GM21619 (cell line): ENCODE measurements around the gene KIAA0513.
"Not testable (repeated sequence)": the region's sequence is repeated elsewhere in the genome, so short reads cannot be mapped to it uniquely, and the experiment has no call there.

Experiments
- ATAC-seq: cut with Tn5 transposase; IDR thresholded peaks from one replicate; pipeline ENCODE4 v1.9.1; 2021; ENCODE audit not compliant: unreplicated experiment

The KIAA0513 gene

DNA sequence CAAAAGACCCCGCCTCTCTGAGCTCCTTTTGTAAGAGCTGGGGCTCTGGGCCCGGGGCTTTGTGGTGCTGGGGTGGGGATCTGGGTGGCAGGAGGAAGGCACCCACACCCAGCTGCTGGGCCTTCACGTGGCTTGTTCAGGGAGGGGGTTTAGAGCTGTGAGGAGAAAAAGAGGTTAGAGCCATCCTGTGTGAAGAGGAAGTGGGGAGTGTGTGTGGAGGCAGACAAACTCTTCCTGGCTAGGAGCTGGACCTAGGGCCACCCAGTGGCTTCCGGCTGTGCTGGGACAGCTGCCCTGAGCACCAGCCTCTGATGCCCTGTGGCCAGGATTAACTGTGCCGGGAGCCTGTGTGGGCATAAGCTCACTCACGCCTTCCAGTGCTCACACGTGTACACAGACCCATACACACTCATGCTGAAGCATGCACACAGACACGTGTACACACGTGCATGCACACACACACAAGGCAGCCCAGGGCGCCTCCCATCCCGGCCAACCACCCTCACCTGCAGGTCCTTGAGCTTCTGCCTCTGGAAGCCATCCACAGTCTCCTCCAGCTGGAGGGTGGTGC is 77.3 kb downstream of the KIAA0513 start:
- ATAC-seq, result peak; percentile 58

DNA sequence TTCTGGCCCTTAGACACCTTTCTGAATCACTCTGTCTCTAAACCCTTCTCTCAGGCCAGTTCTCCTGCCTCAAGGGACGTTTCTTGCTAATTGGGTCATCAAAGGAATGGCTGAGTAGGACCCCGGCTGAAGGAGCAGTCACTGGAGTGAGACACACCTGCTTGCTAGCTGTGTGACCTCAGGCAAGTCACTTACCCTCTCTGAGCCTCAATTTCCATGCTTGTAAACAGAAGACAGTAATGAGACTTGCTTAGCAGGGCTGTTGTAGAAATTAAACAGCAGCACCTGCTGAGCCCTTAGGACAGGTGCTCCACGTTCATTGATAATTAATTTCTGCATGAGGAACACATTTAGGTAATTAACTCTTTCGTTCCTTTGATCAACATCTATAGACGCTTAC is 77.9 kb downstream of the KIAA0513 start:
- no peak for ATAC-seq

DNA sequence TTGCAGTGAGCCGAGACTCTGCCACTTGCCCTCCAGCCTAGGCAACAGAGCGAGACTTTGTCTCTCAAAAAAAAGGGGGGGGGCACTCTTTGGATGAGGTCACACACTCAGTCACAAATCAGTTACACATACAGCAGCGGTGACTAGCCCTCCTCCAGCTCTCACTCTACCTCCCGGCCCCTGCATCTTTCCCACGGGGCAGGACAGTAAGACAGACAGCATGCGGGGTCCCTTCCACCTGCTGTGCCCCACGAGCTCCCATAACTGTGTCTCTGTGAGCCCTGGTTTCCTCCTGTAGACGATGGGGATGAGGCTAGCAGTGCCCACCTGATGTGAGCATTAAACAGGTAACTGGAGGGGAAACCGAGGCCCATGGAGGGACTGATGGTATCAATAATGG is 79.5 kb downstream of the KIAA0513 start:
- no peak for ATAC-seq

DNA sequence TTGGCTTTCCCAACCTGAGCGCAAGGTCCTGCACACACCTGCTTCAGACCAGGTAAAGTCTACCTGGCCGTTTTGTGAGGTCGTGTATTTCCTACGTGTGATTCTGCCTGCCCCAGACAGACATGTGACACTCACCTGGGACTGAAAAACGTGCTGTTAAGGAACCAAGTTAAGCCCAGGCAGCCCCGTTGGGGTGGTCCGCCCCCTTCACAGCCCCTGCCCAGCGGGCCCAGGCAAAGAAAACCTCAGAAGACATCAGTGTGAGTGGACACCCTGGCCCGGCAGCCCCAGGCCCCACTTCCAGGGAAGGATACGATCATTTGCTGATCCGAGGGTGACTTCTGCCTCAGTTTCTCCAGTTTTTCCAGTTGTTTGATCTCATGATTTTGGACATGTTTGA is 79.9 kb downstream of the KIAA0513 start:
- no peak for ATAC-seq

DNA sequence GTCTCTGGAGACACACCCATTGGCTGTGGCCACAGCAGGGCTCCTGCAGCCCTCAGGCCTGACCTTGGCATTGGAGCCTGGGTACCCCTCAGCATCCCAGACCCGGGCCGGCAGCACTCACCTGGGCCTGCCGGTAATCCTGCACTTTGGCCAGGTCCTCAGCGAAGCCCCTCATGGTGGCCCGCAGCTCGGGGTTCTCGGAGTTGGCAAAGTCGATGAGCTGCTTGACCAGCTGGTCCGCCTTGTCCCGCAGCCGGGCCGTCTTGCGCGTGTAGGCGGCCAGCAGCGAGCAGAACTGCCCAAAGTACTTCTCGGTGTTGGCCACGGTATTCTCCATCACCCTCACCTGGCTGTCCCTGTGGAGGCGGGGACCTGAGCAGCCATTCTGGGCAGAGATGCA is 82.5 kb downstream of the KIAA0513 start:
- no peak for ATAC-seq

DNA sequence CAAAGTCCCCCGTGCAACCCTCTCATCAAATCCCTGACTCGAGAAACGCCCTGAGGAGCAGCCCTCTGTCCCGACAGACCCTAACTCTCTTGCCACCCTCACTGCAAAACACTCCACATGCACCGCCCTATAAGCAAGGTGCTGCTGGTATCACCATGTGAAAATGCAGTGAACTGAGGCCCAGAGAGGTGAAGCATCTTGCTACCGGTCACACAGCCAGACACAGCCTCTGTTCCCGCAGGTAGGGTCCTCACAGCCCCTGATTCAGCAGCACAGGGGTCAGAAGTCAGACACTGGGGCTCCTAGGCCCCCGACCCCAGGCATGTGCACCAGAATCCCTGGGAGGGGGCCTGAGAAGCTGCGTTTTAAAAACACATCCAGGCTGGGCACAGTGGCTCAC is 83.6 kb downstream of the KIAA0513 start:
- no peak for ATAC-seq

DNA sequence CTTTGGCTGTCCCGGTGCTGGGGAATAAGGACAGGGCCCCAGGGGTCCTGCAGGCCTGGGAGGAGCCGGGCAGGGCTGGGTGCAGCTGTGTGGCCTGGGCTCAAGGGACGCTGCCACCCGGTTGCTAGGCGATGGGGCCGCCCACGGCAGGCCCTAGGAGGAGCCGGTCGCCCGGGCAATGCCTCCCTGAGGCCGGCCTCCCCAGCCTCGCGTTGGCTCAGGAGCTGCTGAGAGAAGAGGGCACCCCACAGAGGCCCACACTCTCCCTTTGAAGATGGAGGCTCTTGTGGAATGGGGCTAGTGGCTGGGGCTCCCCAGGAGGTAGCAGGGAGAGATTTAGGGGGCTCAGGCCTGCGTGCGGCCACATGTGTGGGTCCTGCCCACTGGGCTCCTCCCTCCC is 84.8 kb downstream of the KIAA0513 start, which contains the start of gene CIBAR2:
Gene CIBAR2, minus strand, starts transcription at position 109 of the 400 bp plus-strand sequence. CDS start 120 bp downstream, outside the sequence.
- ATAC-seq, result no peak

DNA sequence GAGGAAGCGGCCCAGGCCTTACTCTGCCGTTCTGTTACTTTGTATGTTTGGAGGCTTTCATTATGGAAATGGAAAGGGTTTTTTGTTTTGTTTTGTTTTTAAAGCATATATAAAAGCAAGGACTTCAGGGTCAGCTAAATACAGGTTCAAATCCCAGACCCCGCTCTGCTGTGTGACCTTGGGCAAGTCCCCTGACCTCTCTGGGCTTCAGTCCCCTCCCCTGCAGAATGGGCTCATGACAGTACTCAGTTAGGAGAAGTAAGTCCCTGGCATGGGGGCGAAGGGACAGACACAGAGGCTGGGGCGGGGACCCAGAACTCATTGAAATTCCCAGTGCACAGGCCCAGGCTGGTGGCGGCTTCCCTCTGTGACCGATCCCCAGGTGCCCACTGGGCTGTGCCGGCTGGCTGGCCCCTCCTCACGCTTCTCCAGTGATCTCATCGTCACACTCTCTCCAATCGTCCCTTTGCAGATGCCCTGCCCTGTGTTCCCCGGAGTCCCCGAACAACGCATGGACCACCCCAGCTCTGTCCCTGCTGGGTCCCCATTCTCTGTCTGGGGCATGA is 85.7 kb downstream of the KIAA0513 start:
- ATAC-seq, result no peak

DNA sequence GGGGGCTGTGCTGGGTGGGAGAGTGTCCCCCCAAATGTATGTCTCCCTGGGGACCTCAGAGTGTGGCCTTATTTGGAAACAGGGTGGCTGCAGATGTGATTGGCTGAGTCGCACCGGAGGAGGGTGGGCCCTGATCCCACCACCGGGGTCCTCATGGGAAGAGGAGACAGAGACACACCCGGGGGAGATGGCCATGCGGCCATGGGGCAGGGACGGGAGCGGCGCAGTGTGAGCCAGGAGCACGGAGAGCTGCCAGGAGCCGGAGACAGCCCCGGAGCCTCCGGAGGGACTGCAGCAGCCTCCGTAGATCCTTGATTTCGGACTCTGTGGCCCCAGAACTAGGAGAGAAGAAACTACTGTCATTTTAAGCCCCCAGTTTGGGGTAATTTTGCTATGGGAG is 86.3 kb downstream of the KIAA0513 start:
- no peak for ATAC-seq

DNA sequence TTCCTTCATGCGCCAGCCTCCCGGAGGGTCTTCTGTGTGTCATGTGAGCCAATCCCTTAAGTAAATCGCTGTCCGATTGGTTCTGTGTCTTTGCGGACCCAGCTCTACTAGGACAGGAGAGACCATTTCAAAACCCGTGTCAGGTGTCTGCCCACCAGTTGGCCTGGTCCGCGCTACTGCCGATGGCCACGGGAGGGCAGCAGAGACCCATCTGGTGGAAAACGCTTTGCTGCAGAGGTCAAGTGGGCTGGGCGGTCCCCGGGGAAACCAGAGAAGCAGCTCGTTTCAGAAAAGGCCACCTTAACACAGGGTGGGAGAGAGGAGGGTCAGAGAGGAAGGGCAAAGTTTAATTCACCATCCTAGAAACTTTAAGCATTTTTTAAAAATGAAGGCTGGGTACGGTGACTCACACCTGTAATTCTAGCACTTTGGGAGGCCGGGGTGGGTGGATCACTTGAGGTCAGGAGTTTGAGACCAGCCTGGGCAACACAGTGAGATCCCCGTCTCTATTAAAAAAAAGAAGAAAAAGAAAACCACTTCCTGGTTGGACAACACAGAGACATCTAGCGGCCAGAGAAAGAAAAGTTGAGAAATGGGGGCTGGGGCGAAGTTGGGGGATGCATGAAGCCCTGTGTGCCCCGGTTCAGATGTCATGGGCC is 87.4 kb downstream of the KIAA0513 start:
- peak; percentile 62 for ATAC-seq

DNA sequence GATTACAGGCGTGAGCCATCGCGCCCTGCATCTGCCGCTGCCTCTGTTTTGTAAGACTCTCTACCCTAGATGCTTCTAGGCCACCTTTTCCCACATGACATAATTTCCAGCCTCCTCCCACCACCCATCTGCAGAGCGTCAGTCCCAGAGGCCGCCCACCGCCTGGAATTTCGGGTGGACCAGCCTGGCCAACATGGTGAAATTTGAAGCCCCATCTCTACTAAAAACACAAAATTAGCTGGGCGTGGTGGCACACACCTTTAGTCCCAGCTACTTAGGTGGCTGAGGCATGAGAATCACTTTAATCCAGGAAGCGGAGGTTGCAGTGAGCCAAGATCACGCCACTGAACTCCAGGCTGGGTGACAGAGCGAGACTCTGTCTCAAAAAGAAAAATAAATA is 89.8 kb downstream of the KIAA0513 start:
- no peak for ATAC-seq

DNA sequence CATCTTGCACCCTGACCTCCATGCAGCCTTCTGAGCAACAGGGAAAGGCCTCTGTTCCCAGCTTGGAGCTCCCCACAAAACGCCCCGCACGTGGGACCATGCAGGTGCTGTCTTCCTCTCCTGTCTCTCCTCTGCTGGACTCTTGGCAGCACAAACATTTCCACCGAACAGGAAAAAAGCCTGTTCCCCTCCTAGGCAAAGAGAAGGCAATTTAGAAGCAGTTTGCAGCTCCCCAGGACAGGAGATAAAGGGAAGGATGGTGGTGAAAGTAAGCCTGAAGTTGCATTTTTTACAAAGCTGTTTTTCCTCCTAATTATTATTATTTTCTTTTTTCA is 92.4 kb downstream of the KIAA0513 start:
- ATAC-seq, result no peak

DNA sequence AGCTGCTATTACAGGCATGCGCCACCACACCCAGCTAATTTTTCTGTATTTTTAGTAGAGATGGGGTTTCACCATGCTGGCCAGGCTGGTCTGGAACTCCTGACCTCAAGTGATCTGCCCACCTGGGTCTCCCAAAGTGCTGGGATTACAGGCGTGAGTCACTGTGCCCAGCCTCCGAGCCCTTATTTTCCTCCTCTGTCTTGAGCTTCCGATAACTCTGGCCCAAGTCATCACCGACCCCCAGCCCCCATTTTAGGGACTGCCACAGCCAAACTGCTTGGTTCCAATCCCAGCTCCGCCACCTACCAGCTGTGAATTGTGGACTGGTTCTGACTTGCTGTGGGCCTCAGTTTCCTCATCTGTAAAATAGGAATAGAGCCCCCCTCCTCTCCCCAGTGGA is 95.8 kb downstream of the KIAA0513 start:
- not testable (repeated sequence) for ATAC-seq

DNA sequence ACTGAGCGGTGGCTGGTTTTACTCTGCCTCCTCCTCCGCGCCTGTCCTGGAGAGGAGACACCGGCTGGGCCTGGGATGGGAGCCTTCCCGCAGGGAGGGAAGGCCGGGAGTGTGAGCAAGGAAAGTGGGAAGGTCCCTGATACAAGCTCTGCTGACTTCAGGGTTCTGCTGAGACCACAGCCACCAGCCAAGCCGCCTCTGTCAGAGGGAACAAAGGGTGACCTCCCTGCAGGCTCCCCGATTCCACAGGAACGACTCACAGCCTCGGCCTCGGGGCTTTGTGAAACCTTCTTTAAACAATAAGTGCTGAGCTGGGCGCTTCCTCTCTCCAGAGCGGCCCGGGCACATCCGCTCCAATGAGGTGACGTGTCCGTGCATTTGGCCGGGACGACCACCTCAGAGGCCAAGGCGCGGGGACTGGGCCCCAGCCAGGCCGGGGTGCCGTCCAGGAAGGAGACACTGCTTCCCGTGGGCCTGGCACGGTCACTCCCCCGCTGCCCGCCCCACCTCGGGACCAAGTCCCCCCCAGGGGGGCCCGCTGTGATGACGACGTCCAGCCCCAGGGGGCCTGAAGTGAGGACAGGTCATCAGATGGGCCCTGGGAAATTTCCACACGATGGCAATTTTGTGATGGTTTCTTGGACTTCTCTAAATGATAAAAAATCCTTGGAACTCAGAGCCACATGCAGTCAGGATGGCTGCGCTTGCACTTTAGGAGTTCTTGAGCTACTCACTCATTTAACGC is 96.5 kb downstream of the KIAA0513 start:
- ATAC-seq, result no peak

DNA sequence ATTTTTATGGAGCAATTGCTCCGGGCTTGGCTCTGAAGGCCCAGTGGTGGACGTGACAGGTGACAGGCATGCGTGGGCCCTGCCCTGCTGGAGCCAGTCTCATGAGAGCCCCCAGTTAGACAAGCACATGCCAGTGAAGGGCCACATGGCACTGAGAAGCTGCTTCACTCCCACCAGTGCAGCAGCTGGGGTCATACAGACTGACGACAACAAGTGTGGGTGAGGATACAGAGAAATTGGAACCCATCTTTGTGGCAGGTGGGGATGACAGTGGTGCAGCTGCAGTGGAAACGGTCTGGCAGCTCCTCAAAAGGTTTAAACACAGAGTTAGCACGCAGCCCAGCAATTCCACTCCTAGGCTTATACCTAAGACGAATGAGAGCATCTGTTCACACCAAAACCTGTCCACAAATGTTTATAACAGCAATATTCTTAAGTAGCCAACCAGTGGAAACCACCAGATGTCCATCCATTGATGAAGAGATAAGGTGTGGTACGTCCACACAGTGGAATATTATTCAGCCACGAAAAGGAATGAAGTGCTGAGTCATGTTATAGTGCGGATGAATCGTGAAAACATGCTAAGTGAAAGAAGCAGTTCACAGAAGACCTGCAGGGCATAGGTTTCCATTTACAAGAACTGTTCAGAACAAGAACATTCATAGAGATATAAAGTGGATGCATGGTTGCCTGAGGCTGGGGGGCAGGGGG is 97.2 kb downstream of the KIAA0513 start:
- no peak for ATAC-seq

DNA sequence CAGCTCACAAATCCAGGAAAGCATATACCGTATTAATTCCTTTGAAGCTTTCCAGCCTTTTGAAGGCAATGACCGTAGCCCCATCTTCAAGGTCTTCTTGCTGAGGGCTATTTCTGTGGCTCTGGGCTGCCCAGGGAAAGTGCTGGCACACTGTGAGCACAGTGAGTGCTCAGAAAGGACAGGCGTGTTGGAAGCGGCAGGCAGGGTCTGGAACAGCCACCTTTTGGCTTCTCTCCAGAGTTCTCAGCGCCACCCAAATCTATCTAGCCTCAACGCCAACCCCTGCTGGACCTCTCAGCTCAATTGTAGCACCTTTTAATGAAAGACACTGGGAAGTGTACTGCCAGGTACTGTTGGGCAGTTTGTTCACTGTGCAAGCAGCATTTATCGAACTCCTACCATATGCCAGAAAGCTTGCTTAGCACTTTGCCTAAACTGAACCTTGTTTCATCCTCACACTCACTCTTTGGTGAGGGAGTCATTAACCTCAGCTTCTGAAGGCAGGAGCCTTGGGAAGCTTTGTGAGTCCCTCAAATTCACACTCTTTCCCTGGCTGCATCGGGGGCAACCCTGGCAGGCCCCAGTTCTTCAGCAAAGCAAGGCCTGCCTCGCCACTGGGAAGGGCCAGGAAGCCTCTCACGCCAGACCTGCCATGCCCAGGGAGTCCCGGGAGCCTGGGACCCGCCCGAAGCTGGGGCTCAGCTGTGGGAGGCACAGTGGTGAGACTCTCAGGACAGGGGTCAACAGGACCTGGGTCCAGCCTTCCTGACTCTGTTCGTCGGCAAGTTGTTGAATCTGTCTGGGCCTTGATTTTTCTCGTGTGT is 98.2 kb downstream of the KIAA0513 start:
- no peak for ATAC-seq

DNA sequence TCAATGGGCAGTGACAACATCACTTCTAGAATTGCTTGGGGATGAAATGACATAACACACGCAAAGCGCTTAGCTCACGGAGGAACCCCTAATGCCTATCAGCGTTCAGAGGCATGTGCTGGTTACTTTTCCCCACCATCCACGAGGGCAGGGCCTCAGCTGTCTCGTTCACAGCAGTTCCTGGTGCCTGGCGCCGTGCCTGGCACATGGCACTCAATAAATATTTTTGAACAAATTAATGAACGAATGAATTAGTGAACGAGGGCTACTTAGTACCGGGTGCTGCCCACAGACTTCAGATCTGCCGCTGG is 98.8 kb downstream of the KIAA0513 start:
- ATAC-seq, result no peak

DNA sequence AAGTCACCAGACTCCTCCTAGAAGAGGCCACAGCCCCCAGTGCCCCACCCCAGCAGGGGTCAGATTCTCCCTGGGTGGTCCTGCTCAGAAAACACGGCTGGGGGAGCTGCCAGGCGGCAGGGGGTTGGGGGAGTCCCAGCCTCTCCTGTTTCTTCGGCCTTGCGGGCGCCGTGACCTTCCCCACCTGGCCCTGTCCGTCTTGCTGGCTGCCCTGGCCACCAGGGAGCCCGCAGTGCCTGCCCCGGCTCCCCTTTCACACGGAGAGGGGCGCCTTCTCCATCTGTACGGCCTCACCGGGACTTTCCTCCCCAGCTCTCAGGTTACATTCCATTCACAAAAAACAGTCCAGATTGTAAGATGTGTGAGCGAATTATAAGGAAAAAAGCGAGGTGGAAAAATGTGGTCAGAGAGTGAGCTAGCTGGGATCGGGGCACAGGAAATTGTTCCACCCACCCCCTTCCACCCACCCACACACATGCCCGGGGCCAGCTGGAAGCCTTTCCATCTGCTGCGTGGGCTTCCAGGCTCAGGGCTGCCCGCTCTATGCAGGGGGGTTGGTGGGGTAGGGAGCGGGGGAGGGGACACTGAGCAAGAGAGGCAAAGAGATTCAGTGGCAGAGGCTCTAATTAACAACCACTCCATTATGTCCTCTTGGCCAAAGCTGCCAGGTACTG is 99.2 kb downstream of the KIAA0513 start:
- no peak for ATAC-seq

DNA sequence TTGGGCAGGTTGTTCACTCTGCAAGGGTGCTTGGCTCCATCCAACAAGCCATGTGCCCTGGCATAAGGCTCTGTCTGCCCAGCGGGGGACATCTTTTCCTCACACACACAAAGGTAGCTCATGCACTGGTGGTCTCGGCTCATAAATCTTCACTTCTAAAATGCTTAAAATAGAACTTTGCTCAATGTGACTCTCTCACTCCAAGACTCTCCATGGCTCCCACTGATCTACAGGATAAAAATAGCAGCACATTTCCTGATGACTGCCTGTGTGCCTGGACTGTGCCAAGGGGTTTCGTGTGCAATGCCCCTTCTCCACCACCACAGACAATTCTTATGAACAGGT is 99.8 kb downstream of the KIAA0513 start:
- no peak for ATAC-seq

DNA sequence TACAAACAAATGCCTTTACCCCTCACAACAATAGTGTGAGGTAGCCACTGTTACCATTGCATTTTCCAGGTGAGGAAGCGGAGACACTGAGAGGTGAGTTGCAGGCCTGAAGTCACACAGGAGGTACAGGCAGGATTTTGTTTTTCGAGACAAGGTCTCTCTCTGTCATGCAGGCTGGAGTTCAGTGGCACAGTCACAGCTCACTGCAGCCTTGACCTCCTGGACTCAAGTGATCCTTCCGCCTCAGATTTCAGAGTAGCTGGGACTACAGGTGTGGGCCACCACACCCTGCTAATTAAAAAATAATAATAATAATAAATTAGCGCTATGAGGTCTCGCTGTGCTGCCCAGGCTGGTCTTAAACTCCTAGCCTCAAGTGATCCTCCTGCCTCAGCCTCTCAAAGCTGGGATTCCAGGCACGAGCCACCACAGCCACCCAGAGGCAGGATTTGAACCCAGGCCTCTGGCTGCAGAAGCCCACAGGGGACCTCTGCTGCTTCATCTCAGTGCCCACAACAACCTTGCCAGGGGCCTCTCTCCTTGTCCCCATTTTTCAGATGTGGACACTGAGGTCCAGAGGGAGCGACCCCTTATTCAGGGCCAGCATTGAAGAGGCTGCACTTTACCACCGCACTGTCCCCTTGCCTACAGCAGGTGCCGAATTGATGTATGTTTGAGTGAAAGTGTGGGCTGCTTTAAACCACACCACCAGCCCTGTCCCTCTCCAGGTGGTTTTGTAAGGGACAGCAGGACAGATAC is 100.7 kb downstream of the KIAA0513 start:
- no peak for ATAC-seq
